Sigmoid colon (tissue), 3 donors: Measurements from ENCODE around the gene TCFL5.

Source experiments
- CTCF ChIP-seq, 4 experiments: fragments of 450-650 bp in 3 of 4; fragments of 200-600 bp in 1 of 4; IDR thresholded peaks; one replicate each; pipeline ENCODE4 v1.5.1; 2016 to 2019; ENCODE audit warnings: antibody characterized with exemption in 4 of 4, mild to moderate bottlenecking in 3 of 4, moderate library complexity in 2 of 4
- POLR2A ChIP-seq, 2 donors: fragments of 450-650 bp; IDR thresholded peaks; one replicate each; pipeline ENCODE4 v1.6.1; 2016; ENCODE audit warnings: antibody characterized with exemption in 2 of 2, mild to moderate bottlenecking in 2 of 2, moderate library complexity in 2 of 2

GRCh38 chr20:62879275-62880146 is 17.9 kb upstream of the TCFL5 start:
- TF ChIP-seq CTCF (IDR thresholded peaks at IDR 0.05) (no peak), POLR2A (IDR thresholded peaks at IDR 0.05) (no peak)
